C4-2B (cell line): Measurements from ENCODE around the gene FOXC2.

Source experiments
- ZFX ChIP-seq: fragments of 450-650 bp; IDR thresholded peaks from 2 replicates; pipeline ENCODE4 v1.6.1; 2017
- TF ChIP-seq, protein P1 (sequence below): fragments of 450-650 bp; conservative IDR thresholded peaks from 2 replicates; pipeline ENCODE4 v1.5.1; 2017; ENCODE audit warnings: mild to moderate bottlenecking

DNA sequence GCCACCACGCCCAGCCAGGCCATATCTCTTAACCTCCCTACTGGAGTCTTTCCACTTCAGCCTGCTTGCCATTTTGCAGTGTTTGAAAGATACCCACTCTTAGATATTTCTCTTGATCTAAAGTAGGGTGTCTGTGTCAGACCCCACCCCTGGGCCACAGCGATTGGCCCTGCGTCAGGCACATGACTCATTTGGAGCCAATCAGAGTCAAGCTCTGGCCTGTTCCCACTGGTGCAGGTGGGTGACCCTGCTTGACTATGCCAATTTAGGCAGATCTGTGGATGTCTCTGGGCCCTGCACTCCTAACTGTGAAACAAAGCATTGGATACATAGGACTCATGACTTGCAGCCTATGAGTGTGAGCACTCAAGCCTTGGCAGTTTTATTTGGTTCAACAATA, 39.3 kb downstream of the FOXC2 start:
- TF ChIP-seq, protein P1, sequence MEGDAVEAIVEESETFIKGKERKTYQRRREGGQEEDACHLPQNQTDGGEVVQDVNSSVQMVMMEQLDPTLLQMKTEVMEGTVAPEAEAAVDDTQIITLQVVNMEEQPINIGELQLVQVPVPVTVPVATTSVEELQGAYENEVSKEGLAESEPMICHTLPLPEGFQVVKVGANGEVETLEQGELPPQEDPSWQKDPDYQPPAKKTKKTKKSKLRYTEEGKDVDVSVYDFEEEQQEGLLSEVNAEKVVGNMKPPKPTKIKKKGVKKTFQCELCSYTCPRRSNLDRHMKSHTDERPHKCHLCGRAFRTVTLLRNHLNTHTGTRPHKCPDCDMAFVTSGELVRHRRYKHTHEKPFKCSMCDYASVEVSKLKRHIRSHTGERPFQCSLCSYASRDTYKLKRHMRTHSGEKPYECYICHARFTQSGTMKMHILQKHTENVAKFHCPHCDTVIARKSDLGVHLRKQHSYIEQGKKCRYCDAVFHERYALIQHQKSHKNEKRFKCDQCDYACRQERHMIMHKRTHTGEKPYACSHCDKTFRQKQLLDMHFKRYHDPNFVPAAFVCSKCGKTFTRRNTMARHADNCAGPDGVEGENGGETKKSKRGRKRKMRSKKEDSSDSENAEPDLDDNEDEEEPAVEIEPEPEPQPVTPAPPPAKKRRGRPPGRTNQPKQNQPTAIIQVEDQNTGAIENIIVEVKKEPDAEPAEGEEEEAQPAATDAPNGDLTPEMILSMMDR = no peak
- TF ChIP-seq ZFX = no peak
